HG03159 (cell line): Measurements from ENCODE around the gene FADS6.

Source experiments
- ATAC-seq: cut with Tn5 transposase; IDR thresholded peaks from one replicate; pipeline ENCODE4 v1.9.1; 2021; ENCODE audit warnings: mild to moderate bottlenecking, moderate library complexity; ENCODE audit not compliant: unreplicated experiment

FADS6 gene

GRCh38 chr17:74892013-74892841, 1.2 kb downstream of the FADS6 start:
- no peak for ATAC-seq

GRCh38 chr17:74890554-74890953, 2.9 kb downstream of the FADS6 start:
- no peak for ATAC-seq

GRCh38 chr17:74888469-74888868, 5.0 kb downstream of the FADS6 start:
- no peak for ATAC-seq

GRCh38 chr17:74883241-74883745, 10.1 kb downstream of the FADS6 start:
- ATAC-seq: no peak

GRCh38 chr17:74882517-74883240, 10.8 kb downstream of the FADS6 start:
- no peak for ATAC-seq

- no peak for ATAC-seq
Measured at GRCh38 chr17:74881073-74881472, 12.4 kb downstream of the FADS6 start.

- no peak for ATAC-seq
Measured at GRCh38 chr17:74879308-74879707, 14.1 kb downstream of the FADS6 start.

GRCh38 chr17:74878658-74879057, 14.8 kb downstream of the FADS6 start:
- no peak for ATAC-seq

- no peak for ATAC-seq
Measured at GRCh38 chr17:74877592-74878548, 15.6 kb downstream of the FADS6 start.

GRCh38 chr17:74875977-74876593, 17.3 kb downstream of the FADS6 start:
- no peak for ATAC-seq

GRCh38 chr17:74875155-74875976, 18.1 kb downstream of the FADS6 start:
- no peak for ATAC-seq

- ATAC-seq: no peak
Measured at GRCh38 chr17:74874615-74875037, 18.8 kb downstream of the FADS6 start.

- ATAC-seq: no peak
Measured at GRCh38 chr17:74873874-74874614, 19.4 kb downstream of the FADS6 start.

- ATAC-seq: peak; percentile 91
Measured at GRCh38 chr17:74873037-74873873, 20.2 kb downstream of the FADS6 start.

GRCh38 chr17:74872313-74873036, 21.0 kb downstream of the FADS6 start, which contains the start of gene FDXR:
Gene FDXR, minus strand, starts transcription at chr17:74872994. Its CDS starts 50 bp downstream, at chr17:74872944.
- peak; percentile 25 for ATAC-seq

- no peak for ATAC-seq
Measured at GRCh38 chr17:74871356-74872076, 21.9 kb downstream of the FADS6 start.
